Activated naive CD4-positive, alpha-beta T cell treated with anti-CD3 and anti-CD28 coated beads, Interleukin-2, amount 10 ng/mL, durations not matched to agents 7 days and 5 days (primary cell): ENCODE results near the gene GNB5.

Experiments
- CTCF ChIA-PET: fragments of 350-600 bp; sonication (Branson Sonifier 250); formaldehyde crosslinking; loops from one replicate; lab custom pipeline; 2021; ENCODE audit warnings: antibody characterized with exemption; lab: Charles Lee
- DNase-seq: peaks from one replicate; pipeline ENCODE4 v3.0.0-alpha.2; 2020
- H3K27ac Mint-ChIP-seq: one replicate; pipeline ENCODE4 v1.8.0; 2021; ENCODE audit warnings: mild to moderate bottlenecking, moderate library complexity, mixed read lengths
- H3K27me3 Mint-ChIP-seq: one replicate; pipeline ENCODE4 v1.8.0; 2021; ENCODE audit warnings: mild to moderate bottlenecking, mixed read lengths
- H3K36me3 Mint-ChIP-seq: one replicate; pipeline ENCODE4 v1.8.0; 2021; ENCODE audit warnings: mixed read lengths
- H3K4me1 Mint-ChIP-seq: one replicate; pipeline ENCODE4 v1.8.0; 2021; ENCODE audit warnings: mixed read lengths
- H3K4me3 Mint-ChIP-seq: one replicate; pipeline ENCODE4 v1.8.0; 2021; ENCODE audit warnings: mild to moderate bottlenecking, moderate library complexity, mixed read lengths
- H3K9me3 Mint-ChIP-seq: one replicate; pipeline ENCODE4 v1.8.0; 2021; ENCODE audit warnings: mixed read lengths

GNB5 gene

DNA sequence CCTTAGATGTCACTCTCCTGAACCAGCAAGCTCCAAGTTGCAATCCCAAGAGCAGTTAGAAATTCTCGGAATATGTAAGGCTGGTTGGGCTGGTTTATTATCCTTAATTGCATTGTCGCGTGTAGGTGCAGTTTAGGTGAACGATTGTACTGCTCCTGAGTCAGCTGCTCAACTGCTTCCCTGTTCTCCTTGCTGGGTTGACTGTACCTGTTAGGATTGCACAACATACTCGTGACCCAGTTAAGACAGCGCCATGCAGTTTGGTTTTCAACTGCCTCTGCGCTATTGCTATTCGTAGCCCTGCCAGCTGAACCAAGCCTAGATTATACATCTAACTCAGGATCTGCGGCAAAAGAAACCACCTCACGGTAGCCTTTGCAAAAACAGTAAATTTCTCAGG is 119.6 kb downstream of the GNB5 start:
- Mint-ChIP-seq H3K9me3 (no peaks in the 10 kb centered on the region), H3K4me1 (peaks cover 14% of the 10 kb centered on the region), H3K27ac (no peak overlapping the region), H3K4me3 (no peak overlapping the region), H3K36me3 (peaks cover 2% of the 10 kb centered on the region), H3K27me3 (peaks cover 5% of the 10 kb centered on the region)
- no peak for DNase-seq
- CTCF ChIA-PET: interaction anchor here (1.2 to 1.9 kb wide), 2 partner anchors 9 to 50 kb away, joined by 3 to 8 read pairs; no protein-coding TSS in a partner anchor

DNA sequence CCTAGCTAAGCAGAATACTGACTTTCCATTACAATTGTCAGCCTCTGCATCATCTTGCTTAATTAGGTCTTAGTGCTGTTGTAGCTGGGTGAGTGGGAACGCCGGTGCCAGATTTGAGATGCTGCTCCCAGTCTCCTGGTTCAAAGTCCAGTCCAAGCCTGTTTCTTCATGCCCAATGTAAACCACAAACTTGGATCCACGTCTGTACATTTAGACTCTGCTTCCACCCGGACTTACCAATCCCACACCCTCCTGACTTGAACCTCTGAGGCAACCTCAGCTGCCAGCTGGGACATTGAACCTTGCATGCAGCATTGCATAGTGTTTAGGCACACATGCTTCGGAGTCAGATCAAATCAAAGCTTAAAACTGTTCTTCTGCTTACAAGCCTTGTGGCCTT is 121.6 kb downstream of the GNB5 start:
- H3K27me3 Mint-ChIP-seq: peaks cover 5% of the 10 kb centered on the region
- CTCF ChIA-PET: interaction anchor here (0.8 to 2.0 kb wide), 3 partner anchors 9 to 71 kb away, joined by 3 to 12 read pairs (median 6); no protein-coding TSS in a partner anchor

DNA sequence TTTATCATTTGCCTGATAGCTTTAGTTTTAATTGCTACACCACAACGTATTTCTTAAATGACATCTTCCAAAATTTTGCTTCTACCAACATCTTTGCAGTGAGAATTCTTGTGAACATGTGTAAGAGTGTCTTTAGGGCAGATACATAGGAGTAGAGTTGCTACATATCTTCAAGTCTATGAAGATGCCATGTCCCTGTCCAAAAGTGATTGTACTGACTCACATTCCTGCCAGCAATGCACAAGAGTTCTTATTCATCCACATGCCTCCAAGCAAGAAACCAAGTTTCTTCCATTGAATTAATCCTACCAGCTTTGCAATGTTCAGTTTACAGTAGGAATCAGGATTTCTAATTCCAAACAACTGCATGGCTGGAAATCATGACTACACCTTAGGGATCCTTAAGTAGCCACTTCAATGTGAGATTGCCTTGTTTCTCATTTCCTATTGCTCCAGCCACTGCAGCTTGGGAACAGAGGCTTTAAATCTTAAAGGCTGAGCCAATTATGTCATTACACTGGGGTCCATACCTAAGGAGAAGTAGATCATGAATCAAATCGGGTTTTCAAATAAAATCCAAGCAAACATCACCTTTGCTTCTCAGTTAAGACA is 123.1 kb downstream of the GNB5 start:
- Mint-ChIP-seq H3K4me1 (peaks cover 17% of the 10 kb centered on the region), H3K27ac (peak overlapping the region; percentile 62)
- CTCF ChIA-PET: interaction anchor here (1.4 kb wide), 1 partner anchor 10 kb away, joined by 5 read pairs; no protein-coding TSS in a partner anchor

More for the DNA sequence above, 121.6 kb downstream of the GNB5 start:
- Mint-ChIP-seq H3K4me3 (no peak overlapping the region), H3K36me3 (peaks cover 11% of the 10 kb centered on the region), H3K9me3 (no peaks in the 10 kb centered on the region), H3K4me1 (peaks cover 17% of the 10 kb centered on the region), H3K27ac (no peak overlapping the region)
- no peak for DNase-seq

DNA sequence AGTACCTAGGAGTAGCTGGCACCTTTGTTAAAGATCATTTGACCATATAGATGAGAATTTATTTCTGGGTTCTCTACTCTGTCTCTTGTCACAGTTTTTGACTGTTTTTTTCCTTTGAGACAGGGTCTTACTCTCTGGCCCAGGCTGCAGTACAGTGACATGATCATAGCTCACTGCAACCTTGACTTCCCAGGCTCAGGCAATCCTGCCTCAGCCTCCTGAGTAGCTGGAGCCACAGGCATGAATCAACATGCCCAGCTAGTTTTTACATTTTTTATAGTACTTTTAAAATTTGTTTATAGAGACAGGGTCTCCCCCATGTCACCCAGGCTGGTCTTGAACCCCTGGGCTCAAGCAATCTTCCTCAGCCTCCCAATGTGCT is 123.7 kb downstream of the GNB5 start:
- peaks cover 5% of the 10 kb centered on the region for H3K27me3 Mint-ChIP-seq
- no peak overlapping the region for H3K4me3 Mint-ChIP-seq
- peaks cover 28% of the 10 kb centered on the region for H3K36me3 Mint-ChIP-seq
- H3K27ac Mint-ChIP-seq: peak overlapping the region; percentile 70
- DNase-seq: no peak
- no peaks in the 10 kb centered on the region for H3K9me3 Mint-ChIP-seq
- CTCF ChIA-PET: interaction anchor here (1.4 kb wide), 1 partner anchor 11 kb away, joined by 5 read pairs; no protein-coding TSS in a partner anchor
- peaks cover 17% of the 10 kb centered on the region for H3K4me1 Mint-ChIP-seq

More for the DNA sequence above, 123.1 kb downstream of the GNB5 start:
- peaks cover 23% of the 10 kb centered on the region for H3K36me3 Mint-ChIP-seq
- H3K9me3 Mint-ChIP-seq: no peaks in the 10 kb centered on the region
- no peak for DNase-seq
- H3K27me3 Mint-ChIP-seq: peaks cover 5% of the 10 kb centered on the region
- H3K4me3 Mint-ChIP-seq: no peak overlapping the region

DNA sequence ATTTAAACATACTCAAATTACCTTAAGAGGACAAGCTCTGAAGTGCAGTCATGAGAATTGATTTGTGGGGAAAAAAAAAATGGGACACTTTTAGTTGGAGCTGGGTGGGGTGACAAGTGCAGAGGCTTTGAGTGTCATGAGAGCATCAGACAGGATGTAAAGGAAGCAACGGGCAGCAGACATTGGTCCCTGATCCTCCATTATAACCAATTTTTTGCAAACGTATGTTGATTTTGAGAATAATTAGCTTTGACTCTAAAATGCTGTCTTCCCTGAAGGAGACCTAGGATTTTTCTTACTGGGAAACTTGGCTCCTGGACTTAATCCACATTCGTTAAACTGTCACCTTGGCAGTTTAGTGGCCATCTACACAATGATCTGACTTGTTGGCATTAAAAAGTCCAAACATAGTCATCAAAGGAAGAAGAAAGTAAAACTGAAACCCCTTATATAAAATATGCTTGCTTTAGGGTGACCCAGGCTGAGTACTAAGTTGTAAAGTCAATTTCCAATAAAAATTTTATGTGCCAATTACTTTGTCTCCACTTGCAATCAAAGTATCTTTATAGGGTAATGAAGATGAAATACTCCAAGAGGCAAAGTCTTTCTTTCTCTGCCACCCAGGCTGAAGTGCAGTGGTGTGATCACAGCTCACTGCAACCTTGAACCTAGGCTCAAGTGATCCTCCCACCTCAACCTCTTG is 124.2 kb downstream of the GNB5 start:
- H3K4me3 Mint-ChIP-seq: no peak overlapping the region
- H3K4me1 Mint-ChIP-seq: peaks cover 17% of the 10 kb centered on the region
- peaks cover 28% of the 10 kb centered on the region for H3K36me3 Mint-ChIP-seq
- H3K27ac Mint-ChIP-seq: peak overlapping the region; percentile 70
- no peaks in the 10 kb centered on the region for H3K9me3 Mint-ChIP-seq
- CTCF ChIA-PET: interaction anchor here (1.3 to 1.4 kb wide), 2 partner anchors 11 to 85 kb away, joined by 3 to 5 read pairs; no protein-coding TSS in a partner anchor
- peaks cover 5% of the 10 kb centered on the region for H3K27me3 Mint-ChIP-seq
- DNase-seq: no peak
